Left colon (tissue), 2 donors: Measurements from ENCODE around the gene MGAT4A. TPM values are rescaled to one million over a fixed set of nuclear protein-coding genes. Genes with fewer than 3 reads are reported as not detected.
A peak's percentile ranks its signal among the peaks of the same experiment; 100 is the strongest.
"Not testable (repeated sequence)": the region's sequence is repeated elsewhere in the genome, so short reads cannot be mapped to it uniquely, and the experiment has no call there.

Experiments
- ATAC-seq: fragments of 200-7000 bp; cut with Tn5 transposase; one replicate; pipeline ENCODE4 v1.9.1; 2020; ENCODE audit warnings: mild to moderate bottlenecking, moderate library complexity
- DNase-seq, 2 donors: peaks; one replicate each; pipeline ENCODE4 v3.0.0-alpha.2; 2020
- intact Hi-C, 2 donors: fragments of 100-400 bp; cut with DNase I in 1 of 2; cut with micrococcal nuclease in 1 of 2; formaldehyde crosslinking; loops; one replicate each; pipeline versions ENCODE4 v1.11.2 to v1.14.0; 2022; cut with DNase I, micrococcal nuclease
- total RNA-seq, 2 donors: library from RNA; stranded (reverse); fragmentation: NEBNext Ultra II Directional; extraction: Animal tissue kit (Norgen Biotek cat#: 25700); gene quantifications; one replicate each; pipeline ENCODE4 v1.2.1, GENCODE V29; 2021
- donor health status: DM: no; HTN: no; CAD: no.
- donor health status: DM: yes; HTN: yes; CAD: no.

MGAT4A gene
- total RNA-seq, 2 donors from 2014 or later, result 115 to 154 TPM

- DNase-seq, result no peak
- ATAC-seq, result no peak
- intact Hi-C loops, result no loop called here
Observed at GRCh38 chr2:98685930-98686887, 44.7 kb downstream of the MGAT4A start.

GRCh38 chr2:98683728-98684127 lies 47.2 kb downstream of the MGAT4A start:
- intact Hi-C loops, result no loop called here
- ATAC-seq, result no peak
- DNase-seq, result no peak

- DNase-seq (no peak), ATAC-seq (no peak)
- intact Hi-C loops, result no loop called here
Observed at GRCh38 chr2:98676742-98677141, 54.2 kb downstream of the MGAT4A start.

GRCh38 chr2:98674233-98674964 lies 56.5 kb downstream of the MGAT4A start:
- intact Hi-C loops, result no loop called here
- ATAC-seq, result no peak

GRCh38 chr2:98669675-98670074 lies 61.3 kb downstream of the MGAT4A start:
- DNase-seq (no peak), ATAC-seq (no peak)
- intact Hi-C loops, result no loop called here

More at GRCh38 chr2:98674233-98674964, 56.5 kb downstream of the MGAT4A start:
- no peak for DNase-seq

GRCh38 chr2:98665677-98666076 lies 65.3 kb downstream of the MGAT4A start:
- DNase-seq (no peak), ATAC-seq (no peak)
- intact Hi-C loops, result no loop called here

GRCh38 chr2:98664323-98664722 lies 66.6 kb downstream of the MGAT4A start:
- no peak for DNase-seq
- ATAC-seq, result peak; percentile 68
- intact Hi-C loops, result no loop called here

- no peak for DNase-seq
Observed at GRCh38 chr2:98663511-98664090, 67.3 kb downstream of the MGAT4A start.

GRCh38 chr2:98659491-98659840 lies 71.5 kb downstream of the MGAT4A start:
- DNase-seq, ATAC-seq, intact Hi-C loops: not testable (repeated sequence)

More at GRCh38 chr2:98663511-98664090, 67.3 kb downstream of the MGAT4A start:
- no peak for ATAC-seq
- intact Hi-C loops, result no loop called here

GRCh38 chr2:98658816-98659490 lies 72.0 kb downstream of the MGAT4A start:
- ATAC-seq (no peak), DNase-seq (no peak)
- intact Hi-C loops, result no loop called here

- intact Hi-C loops, result no loop called here
- no peak for DNase-seq
- ATAC-seq, result no peak
Observed at GRCh38 chr2:98656800-98657199, 74.1 kb downstream of the MGAT4A start.

GRCh38 chr2:98654699-98655495 lies 76.0 kb downstream of the MGAT4A start:
- no peak for DNase-seq
- intact Hi-C loops, result no loop called here
- ATAC-seq, result no peak

GRCh38 chr2:98650998-98651397 lies 79.9 kb downstream of the MGAT4A start:
- intact Hi-C loops, result no loop called here
- ATAC-seq, result peak; percentile 86
- DNase-seq, result no peak

GRCh38 chr2:98649992-98650375 lies 80.9 kb downstream of the MGAT4A start:
- ATAC-seq (no peak), DNase-seq (no peak)
- intact Hi-C loops, result loop anchor here in 1 of 2 donors (2.0 to 5.0 kb wide), 2 partner anchors 187 to 417 kb away; no protein-coding TSS in a partner anchor

- intact Hi-C loops, result loop anchor here in 1 of 2 donors (2.0 to 5.0 kb wide), 2 partner anchors 187 to 418 kb away; no protein-coding TSS in a partner anchor
- ATAC-seq, result peak; percentile 89
Observed at GRCh38 chr2:98649135-98649991, 81.6 kb downstream of the MGAT4A start.

GRCh38 chr2:98648451-98648850 lies 82.5 kb downstream of the MGAT4A start:
- ATAC-seq (no peak), DNase-seq (no peak)
- intact Hi-C loops, result loop anchor here in 1 of 2 donors (2.0 to 5.0 kb wide), 2 partner anchors 188 to 419 kb away; no protein-coding TSS in a partner anchor

More at GRCh38 chr2:98649135-98649991, 81.6 kb downstream of the MGAT4A start:
- peak; percentile 70 to 85 for DNase-seq

GRCh38 chr2:98647636-98648035 lies 83.3 kb downstream of the MGAT4A start:
- no peak for DNase-seq
- ATAC-seq, result no peak
- intact Hi-C loops, result loop anchor here in 1 of 2 donors (2.0 to 5.0 kb wide), 2 partner anchors 189 to 420 kb away; no protein-coding TSS in a partner anchor
